GM12873 (cell line): ENCODE measurements around the gene C7orf25.

Experiments
- CTCF ChIP-seq: IDR thresholded peaks from 2 replicates; pipeline ENCODE4 v1.5.1; 2012; ENCODE audit warnings: low read depth, mild to moderate bottlenecking, moderate library complexity, low read length, control low read depth; ENCODE audit not compliant: insufficient read depth; ENCODE audit errors: missing control alignments

C7orf25 gene

GRCh38 chr7:42950417-42950816 lies 38.5 kb upstream of the C7orf25 start:
- TF ChIP-seq CTCF, result no peak

- TF ChIP-seq CTCF, result no peak
These were observed 35.7 kb upstream of the C7orf25 start for GRCh38 chr7:42947521-42947920.

- no peak for TF ChIP-seq CTCF
These were observed 34.7 kb upstream of the C7orf25 start for GRCh38 chr7:42946627-42946950.

GRCh38 chr7:42945821-42946626 lies 34.2 kb upstream of the C7orf25 start:
- TF ChIP-seq CTCF, result no peak

GRCh38 chr7:42940985-42941847 lies 29.3 kb upstream of the C7orf25 start:
- TF ChIP-seq CTCF, result peak; percentile 92

GRCh38 chr7:42939457-42940240 lies 27.8 kb upstream of the C7orf25 start:
- TF ChIP-seq CTCF, result no peak

- TF ChIP-seq CTCF, result no peak
These were observed 24.0 kb upstream of the C7orf25 start for GRCh38 chr7:42935861-42936260.
